GM20000 (cell line): ENCODE results near the gene SMARCD2.
"Not testable (repeated sequence)": the region's sequence is repeated elsewhere in the genome, so short reads cannot be mapped to it uniquely, and the experiment has no call there.

ENCODE experiments used
- DNase-seq: peaks from one replicate; pipeline ENCODE4 v3.0.0; 2012; ENCODE audit warnings: low spot score
- CTCF ChIP-seq: IDR thresholded peaks from 2 replicates; pipeline ENCODE4 v1.5.1; 2012; ENCODE audit warnings: mild to moderate bottlenecking, control low read depth; ENCODE audit errors: extremely low read depth, missing control alignments

Gene SMARCD2

DNA sequence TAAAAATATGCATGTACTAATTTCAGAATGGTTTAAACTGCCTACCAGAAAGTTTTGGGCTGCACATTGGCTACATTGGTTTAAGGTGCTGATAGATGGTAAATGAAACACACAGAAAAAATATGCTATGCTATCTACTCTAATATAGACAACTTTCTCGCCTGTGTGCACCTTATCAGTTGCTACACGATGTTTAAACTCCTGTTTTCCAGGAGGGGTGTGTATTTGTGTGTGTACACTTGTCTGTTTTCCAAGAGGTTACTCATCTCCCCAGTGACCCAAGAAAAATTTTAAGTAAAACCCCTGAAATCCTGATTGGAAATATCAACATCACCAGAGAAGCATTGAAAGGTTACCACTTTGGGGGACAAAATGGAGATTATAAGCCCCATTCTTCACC lies 36.9 kb downstream of the SMARCD2 start:
- no peak for DNase-seq
- TF ChIP-seq CTCF = no peak

DNA sequence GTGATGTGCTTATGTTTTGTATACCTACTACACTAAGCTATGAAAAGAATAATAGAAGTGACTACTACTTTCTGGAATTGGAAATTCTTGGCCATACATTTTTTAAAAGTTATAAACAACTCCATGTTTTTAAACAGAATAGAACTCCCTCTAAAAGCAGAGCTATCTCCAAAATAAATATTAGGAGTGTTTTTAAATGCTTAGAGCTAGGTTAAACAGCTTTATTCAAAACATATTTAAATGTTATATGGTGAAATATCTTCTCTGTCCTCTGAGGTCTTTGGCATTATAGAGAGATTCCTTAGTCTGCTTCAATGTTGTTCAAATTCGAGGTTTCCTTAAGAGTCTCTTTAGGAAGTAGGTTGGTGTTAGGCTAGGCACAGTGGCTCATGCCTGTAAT lies 38.2 kb downstream of the SMARCD2 start:
- TF ChIP-seq CTCF = no peak
- DNase-seq = no peak

DNA sequence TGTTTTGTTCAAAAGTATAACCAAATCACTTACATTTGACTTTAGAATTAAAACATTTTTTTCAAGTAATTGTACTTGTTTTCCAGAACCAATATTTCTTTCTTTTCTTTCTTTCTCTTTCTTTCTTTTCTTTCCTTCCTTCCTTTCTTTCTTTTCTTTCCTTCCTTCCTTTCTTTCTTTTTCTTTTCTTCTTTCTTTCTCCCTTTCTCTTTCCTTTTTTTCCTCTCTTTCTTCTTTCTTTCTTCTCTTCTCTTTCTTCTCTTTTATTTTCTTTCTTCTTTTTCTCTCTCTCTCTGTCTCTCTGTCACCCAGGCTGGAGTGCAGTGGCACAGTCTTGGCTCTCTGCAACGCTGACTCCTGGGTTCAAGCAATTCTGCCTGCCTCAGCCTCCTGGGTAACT lies 41.7 kb downstream of the SMARCD2 start:
- no peak for TF ChIP-seq CTCF
- no peak for DNase-seq

- no peak for TF ChIP-seq CTCF
- DNase-seq = no peak
These were observed 43.8 kb downstream of the SMARCD2 start for GRCh38 chr17:63798572-63799106.

DNA sequence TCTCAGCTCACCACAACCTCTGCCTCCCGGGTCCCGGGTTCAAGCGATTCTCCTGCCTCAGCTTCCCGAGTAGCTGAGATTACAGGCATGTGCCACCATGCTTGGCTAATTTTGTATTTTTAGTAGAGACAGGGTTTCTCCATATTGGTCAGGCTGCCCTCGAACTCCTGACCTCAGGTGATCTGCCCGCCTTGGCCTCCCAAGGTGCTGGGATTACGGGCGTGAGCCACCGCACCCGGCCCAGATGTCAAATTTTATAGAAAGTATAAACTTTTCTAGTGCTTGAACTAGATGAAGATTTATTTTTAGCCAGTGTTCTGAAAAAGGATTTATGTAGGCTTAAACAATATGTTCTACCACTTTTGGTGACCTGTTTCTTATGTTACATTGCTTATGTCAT lies 46.1 kb downstream of the SMARCD2 start:
- not testable (repeated sequence) for DNase-seq

- DNase-seq = no peak
- TF ChIP-seq CTCF = no peak
These were observed 50.3 kb downstream of the SMARCD2 start for GRCh38 chr17:63792055-63792729.

GRCh38 chr17:63790057-63790456 lies 52.4 kb downstream of the SMARCD2 start:
- DNase-seq = no peak
- no peak for TF ChIP-seq CTCF
